SK-N-SH treated with all-trans-retinoic acid at 6 μM for 48 hours (cell line): ENCODE data around the gene PRMT5.

Experiments used
- ATAC-seq: fragments of 200-7000 bp; cut with Tn5 transposase; 3 replicates; pipeline ENCODE4 v1.9.1; 2020; ENCODE audit warnings: mild to moderate bottlenecking, moderate library complexity
- ARNTL ChIP-seq: fragments of 450-650 bp; formaldehyde crosslinking; IDR thresholded peaks from 2 replicates; pipeline ENCODE4 v1.5.0; 2020; ENCODE audit warnings: low read depth, mild to moderate bottlenecking, moderate library complexity, borderline replicate concordance
- BACH2 ChIP-seq: fragments of 250-450 bp; sonication (Bioruptor Pico); IDR thresholded peaks from 2 replicates; pipeline ENCODE4 v1.9.0; 2021; ENCODE audit warnings: mild to moderate bottlenecking, borderline replicate concordance
- CSDC2 ChIP-seq: fragments of 250-450 bp; sonication (Bioruptor Pico); IDR thresholded peaks from 2 replicates; pipeline ENCODE4 v1.5.0; 2020; ENCODE audit warnings: mild to moderate bottlenecking, moderate library complexity
- ESRRG ChIP-seq: fragments of 250-450 bp; sonication (Bioruptor Pico); IDR thresholded peaks from 2 replicates; pipeline ENCODE4 v1.6.1; 2021; ENCODE audit warnings: mild to moderate bottlenecking
- GLIS3 ChIP-seq: fragments of 250-450 bp; sonication (Bioruptor Pico); IDR thresholded peaks from 2 replicates; pipeline ENCODE4 v1.5.0; 2020; ENCODE audit warnings: mild to moderate bottlenecking, moderate library complexity
- ISL1 ChIP-seq: fragments of 250-450 bp; sonication (Bioruptor Pico); IDR thresholded peaks from 2 replicates; pipeline ENCODE4 v2.1.2; 2022; ENCODE audit warnings: mild to moderate bottlenecking, moderate library complexity
- OSR1 ChIP-seq: fragments of 250-450 bp; sonication (Bioruptor Pico); IDR thresholded peaks from 2 replicates; pipeline ENCODE4 v1.8.0; 2022; ENCODE audit warnings: moderate library complexity, mild to moderate bottlenecking, inconsistent platforms
- PPARA ChIP-seq: fragments of 250-450 bp; sonication (Bioruptor Pico); IDR thresholded peaks from 2 replicates; pipeline ENCODE4 v1.5.0; 2020; ENCODE audit warnings: mild to moderate bottlenecking, borderline replicate concordance
- RARB ChIP-seq: fragments of 250-450 bp; sonication (Bioruptor Pico); IDR thresholded peaks from 2 replicates; pipeline ENCODE4 v1.8.0; 2021; ENCODE audit warnings: mild to moderate bottlenecking, moderate library complexity
- SNAI2 ChIP-seq: fragments of 250-450 bp; sonication (Bioruptor Pico); IDR thresholded peaks from 2 replicates; pipeline ENCODE4 v1.5.0; 2020; ENCODE audit warnings: mild to moderate bottlenecking, moderate library complexity
- TCF4 ChIP-seq: fragments of 250-450 bp; sonication (Bioruptor Pico); IDR thresholded peaks from 2 replicates; pipeline ENCODE4 v1.8.0; 2021; ENCODE audit warnings: mild to moderate bottlenecking, moderate library complexity, borderline replicate concordance
- TOX ChIP-seq: fragments of 250-450 bp; sonication (Bioruptor Pico); IDR thresholded peaks from 2 replicates; pipeline ENCODE4 v1.8.0; 2021; ENCODE audit warnings: mild to moderate bottlenecking, moderate library complexity, borderline replicate concordance
- ZC3H10 ChIP-seq: fragments of 250-450 bp; sonication (Bioruptor Pico); IDR thresholded peaks from 2 replicates; pipeline ENCODE4 v1.5.1; 2021; ENCODE audit warnings: mild to moderate bottlenecking, moderate library complexity
- ZFP3 ChIP-seq: fragments of 250-450 bp; sonication (Bioruptor Pico); IDR thresholded peaks from 2 replicates; pipeline ENCODE4 v1.5.0; 2020; ENCODE audit warnings: mild to moderate bottlenecking, moderate library complexity
- ZNF565 ChIP-seq: fragments of 450-650 bp; formaldehyde crosslinking; conservative IDR thresholded peaks from 2 replicates; pipeline ENCODE4 v1.5.0; 2020; ENCODE audit warnings: low read depth, mild to moderate bottlenecking, moderate library complexity
- ZNF70 ChIP-seq: fragments of 450-650 bp; formaldehyde crosslinking; IDR thresholded peaks from 2 replicates; pipeline ENCODE4 v1.5.0; 2020; ENCODE audit warnings: mild to moderate bottlenecking, moderate library complexity
- ZNF8 ChIP-seq: fragments of 450-650 bp; formaldehyde crosslinking; IDR thresholded peaks from 2 replicates; pipeline ENCODE4 v1.5.0; 2020; ENCODE audit warnings: mild to moderate bottlenecking, moderate library complexity
- TF ChIP-seq, protein P1 (sequence below): fragments of 250-450 bp; sonication (Bioruptor Pico); IDR thresholded peaks from 2 replicates; pipeline ENCODE4 v1.5.0; 2020; ENCODE audit warnings: mild to moderate bottlenecking, moderate library complexity
- TF ChIP-seq, protein P2 (sequence below): fragments of 250-450 bp; sonication (Bioruptor Pico); IDR thresholded peaks from 2 replicates; pipeline ENCODE4 v1.5.1; 2021; ENCODE audit warnings: mild to moderate bottlenecking, moderate library complexity
- TF ChIP-seq, protein P3 (sequence below): fragments of 250-450 bp; sonication (Bioruptor Pico); IDR thresholded peaks from 2 replicates; pipeline ENCODE4 v1.5.1; 2020; ENCODE audit warnings: low read depth, mild to moderate bottlenecking, moderate library complexity
- TF ChIP-seq, protein P4 (sequence below): fragments of 250-450 bp; sonication (Bioruptor Pico); IDR thresholded peaks from 2 replicates; pipeline ENCODE4 v1.8.0; 2020; ENCODE audit warnings: mild to moderate bottlenecking, moderate library complexity, borderline replicate concordance
- TF ChIP-seq, protein P5 (sequence below): fragments of 250-450 bp; sonication (Bioruptor Pico); IDR thresholded peaks from 2 replicates; pipeline ENCODE4 v1.8.0; 2021; ENCODE audit warnings: low read depth, mild to moderate bottlenecking, moderate library complexity, borderline replicate concordance

Gene PRMT5

DNA sequence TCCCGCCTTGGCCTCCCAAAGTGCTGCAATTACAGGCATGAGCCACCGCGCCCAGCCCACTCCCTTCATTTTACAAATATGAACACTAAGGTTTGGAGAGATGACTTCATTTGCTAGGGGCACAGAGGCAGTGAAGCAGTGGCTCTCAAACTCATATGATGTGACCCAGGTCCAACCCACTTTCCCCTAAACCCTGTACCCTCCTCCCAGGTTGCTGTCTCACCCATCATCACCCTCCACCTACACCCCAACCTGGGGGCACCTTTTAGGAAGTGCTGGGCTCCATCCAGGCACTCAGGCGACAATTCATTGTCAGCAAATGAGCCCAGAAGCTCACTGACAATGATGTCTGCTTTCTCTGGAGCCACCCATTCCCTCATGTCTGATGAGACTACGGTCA lies 5.4 kb downstream of the PRMT5 start (continued):
- TF ChIP-seq, protein P1, sequence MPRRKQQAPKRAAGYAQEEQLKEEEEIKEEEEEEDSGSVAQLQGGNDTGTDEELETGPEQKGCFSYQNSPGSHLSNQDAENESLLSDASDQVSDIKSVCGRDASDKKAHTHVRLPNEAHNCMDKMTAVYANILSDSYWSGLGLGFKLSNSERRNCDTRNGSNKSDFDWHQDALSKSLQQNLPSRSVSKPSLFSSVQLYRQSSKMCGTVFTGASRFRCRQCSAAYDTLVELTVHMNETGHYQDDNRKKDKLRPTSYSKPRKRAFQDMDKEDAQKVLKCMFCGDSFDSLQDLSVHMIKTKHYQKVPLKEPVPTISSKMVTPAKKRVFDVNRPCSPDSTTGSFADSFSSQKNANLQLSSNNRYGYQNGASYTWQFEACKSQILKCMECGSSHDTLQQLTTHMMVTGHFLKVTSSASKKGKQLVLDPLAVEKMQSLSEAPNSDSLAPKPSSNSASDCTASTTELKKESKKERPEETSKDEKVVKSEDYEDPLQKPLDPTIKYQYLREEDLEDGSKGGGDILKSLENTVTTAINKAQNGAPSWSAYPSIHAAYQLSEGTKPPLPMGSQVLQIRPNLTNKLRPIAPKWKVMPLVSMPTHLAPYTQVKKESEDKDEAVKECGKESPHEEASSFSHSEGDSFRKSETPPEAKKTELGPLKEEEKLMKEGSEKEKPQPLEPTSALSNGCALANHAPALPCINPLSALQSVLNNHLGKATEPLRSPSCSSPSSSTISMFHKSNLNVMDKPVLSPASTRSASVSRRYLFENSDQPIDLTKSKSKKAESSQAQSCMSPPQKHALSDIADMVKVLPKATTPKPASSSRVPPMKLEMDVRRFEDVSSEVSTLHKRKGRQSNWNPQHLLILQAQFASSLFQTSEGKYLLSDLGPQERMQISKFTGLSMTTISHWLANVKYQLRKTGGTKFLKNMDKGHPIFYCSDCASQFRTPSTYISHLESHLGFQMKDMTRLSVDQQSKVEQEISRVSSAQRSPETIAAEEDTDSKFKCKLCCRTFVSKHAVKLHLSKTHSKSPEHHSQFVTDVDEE = no peak
- TF ChIP-seq, protein P2, sequence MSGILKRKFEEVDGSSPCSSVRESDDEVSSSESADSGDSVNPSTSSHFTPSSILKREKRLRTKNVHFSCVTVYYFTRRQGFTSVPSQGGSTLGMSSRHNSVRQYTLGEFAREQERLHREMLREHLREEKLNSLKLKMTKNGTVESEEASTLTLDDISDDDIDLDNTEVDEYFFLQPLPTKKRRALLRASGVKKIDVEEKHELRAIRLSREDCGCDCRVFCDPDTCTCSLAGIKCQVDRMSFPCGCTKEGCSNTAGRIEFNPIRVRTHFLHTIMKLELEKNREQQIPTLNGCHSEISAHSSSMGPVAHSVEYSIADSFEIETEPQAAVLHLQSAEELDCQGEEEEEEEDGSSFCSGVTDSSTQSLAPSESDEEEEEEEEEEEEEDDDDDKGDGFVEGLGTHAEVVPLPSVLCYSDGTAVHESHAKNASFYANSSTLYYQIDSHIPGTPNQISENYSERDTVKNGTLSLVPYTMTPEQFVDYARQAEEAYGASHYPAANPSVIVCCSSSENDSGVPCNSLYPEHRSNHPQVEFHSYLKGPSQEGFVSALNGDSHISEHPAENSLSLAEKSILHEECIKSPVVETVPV (CRISPR knock-in tag) = no peak
- TF ChIP-seq TCF4 (CRISPR knock-in tag) (no peak), SNAI2 (CRISPR knock-in tag) (no peak), ESRRG (CRISPR knock-in tag) (no peak), ISL1 (no peak), CSDC2 (CRISPR knock-in tag) (no peak), ZC3H10 (CRISPR knock-in tag) (no peak)

DNA sequence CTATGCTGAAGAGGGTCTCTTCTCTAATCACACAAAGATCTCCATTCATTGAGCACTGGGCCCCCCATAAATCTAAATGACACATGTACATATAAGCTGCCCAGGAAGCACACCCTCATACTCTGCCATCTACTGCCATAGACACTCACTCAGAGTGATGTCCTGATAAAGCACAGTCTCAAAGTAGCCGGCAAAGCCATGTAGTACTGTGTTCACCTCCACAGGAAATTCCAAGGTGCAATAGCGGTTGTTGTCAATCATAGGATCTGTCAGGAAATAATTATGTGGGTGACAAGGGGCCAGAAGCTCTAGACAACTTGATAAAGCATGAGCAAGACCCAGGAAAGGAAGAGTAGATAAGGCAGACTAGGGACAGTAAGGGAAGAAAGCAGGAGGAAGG lies 6.9 kb downstream of the PRMT5 start:
- no peak for ATAC-seq
- no peak for TF ChIP-seq CSDC2 (CRISPR knock-in tag)
- no peak for TF ChIP-seq BACH2
- no peak for TF ChIP-seq TOX
- TF ChIP-seq ESRRG (CRISPR knock-in tag) = no peak
- no peak for TF ChIP-seq RARB
- TF ChIP-seq ZNF565 (CRISPR knock-in tag) = no peak
- no peak for TF ChIP-seq SNAI2 (CRISPR knock-in tag)
- no peak for TF ChIP-seq GLIS3 (CRISPR knock-in tag)
- TF ChIP-seq ZNF70 (CRISPR knock-in tag) = no peak
- TF ChIP-seq ISL1 = no peak
- TF ChIP-seq, protein P2 (CRISPR knock-in tag) = no peak
- no peak for TF ChIP-seq TCF4 (CRISPR knock-in tag)
- TF ChIP-seq OSR1 = no peak
- TF ChIP-seq PPARA = no peak
- TF ChIP-seq ZFP3 (CRISPR knock-in tag) = no peak

DNA sequence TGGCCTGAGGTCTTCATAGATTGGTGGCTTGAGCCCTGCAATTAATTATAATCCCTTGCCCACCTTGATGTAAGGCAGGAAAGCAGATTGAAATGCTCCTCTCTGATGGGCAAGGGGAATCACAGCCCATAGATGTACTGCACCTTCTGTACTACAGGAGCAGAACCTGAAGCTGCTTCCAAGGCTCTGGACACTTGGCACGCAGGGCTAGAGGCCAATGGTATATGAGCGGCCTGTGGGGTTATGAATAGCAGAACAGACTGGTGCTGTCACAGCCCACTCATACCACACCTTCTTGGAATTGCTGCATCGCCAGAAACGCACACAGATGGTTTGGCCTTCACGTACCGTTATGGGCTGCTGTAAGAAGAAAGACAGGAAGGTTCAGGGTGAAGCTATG lies 8.5 kb downstream of the PRMT5 start:
- no peak for ATAC-seq
- TF ChIP-seq, protein P3, sequence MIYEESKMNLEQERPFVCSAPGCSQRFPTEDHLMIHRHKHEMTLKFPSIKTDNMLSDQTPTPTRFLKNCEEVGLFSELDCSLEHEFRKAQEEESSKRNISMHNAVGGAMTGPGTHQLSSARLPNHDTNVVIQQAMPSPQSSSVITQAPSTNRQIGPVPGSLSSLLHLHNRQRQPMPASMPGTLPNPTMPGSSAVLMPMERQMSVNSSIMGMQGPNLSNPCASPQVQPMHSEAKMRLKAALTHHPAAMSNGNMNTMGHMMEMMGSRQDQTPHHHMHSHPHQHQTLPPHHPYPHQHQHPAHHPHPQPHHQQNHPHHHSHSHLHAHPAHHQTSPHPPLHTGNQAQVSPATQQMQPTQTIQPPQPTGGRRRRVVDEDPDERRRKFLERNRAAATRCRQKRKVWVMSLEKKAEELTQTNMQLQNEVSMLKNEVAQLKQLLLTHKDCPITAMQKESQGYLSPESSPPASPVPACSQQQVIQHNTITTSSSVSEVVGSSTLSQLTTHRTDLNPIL (CRISPR knock-in tag) = no peak
- no peak for TF ChIP-seq ZFP3 (CRISPR knock-in tag)
- no peak for TF ChIP-seq BACH2
- TF ChIP-seq, protein P4, sequence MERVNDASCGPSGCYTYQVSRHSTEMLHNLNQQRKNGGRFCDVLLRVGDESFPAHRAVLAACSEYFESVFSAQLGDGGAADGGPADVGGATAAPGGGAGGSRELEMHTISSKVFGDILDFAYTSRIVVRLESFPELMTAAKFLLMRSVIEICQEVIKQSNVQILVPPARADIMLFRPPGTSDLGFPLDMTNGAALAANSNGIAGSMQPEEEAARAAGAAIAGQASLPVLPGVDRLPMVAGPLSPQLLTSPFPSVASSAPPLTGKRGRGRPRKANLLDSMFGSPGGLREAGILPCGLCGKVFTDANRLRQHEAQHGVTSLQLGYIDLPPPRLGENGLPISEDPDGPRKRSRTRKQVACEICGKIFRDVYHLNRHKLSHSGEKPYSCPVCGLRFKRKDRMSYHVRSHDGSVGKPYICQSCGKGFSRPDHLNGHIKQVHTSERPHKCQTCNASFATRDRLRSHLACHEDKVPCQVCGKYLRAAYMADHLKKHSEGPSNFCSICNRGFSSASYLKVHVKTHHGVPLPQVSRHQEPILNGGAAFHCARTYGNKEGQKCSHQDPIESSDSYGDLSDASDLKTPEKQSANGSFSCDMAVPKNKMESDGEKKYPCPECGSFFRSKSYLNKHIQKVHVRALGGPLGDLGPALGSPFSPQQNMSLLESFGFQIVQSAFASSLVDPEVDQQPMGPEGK (CRISPR knock-in tag) = no peak
- TF ChIP-seq TCF4 (CRISPR knock-in tag) = no peak
- TF ChIP-seq, protein P5, sequence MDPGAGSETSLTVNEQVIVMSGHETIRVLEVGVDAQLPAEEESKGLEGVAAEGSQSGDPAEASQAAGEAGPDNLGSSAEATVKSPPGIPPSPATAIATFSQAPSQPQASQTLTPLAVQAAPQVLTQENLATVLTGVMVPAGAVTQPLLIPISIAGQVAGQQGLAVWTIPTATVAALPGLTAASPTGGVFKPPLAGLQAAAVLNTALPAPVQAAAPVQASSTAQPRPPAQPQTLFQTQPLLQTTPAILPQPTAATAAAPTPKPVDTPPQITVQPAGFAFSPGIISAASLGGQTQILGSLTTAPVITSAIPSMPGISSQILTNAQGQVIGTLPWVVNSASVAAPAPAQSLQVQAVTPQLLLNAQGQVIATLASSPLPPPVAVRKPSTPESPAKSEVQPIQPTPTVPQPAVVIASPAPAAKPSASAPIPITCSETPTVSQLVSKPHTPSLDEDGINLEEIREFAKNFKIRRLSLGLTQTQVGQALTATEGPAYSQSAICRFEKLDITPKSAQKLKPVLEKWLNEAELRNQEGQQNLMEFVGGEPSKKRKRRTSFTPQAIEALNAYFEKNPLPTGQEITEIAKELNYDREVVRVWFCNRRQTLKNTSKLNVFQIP (CRISPR knock-in tag) = no peak
- no peak for TF ChIP-seq ZNF8 (CRISPR knock-in tag)
- TF ChIP-seq TOX = no peak
- TF ChIP-seq RARB = no peak
- TF ChIP-seq OSR1 = no peak
- TF ChIP-seq, protein P2 (CRISPR knock-in tag) = no peak
- no peak for TF ChIP-seq GLIS3 (CRISPR knock-in tag)
- TF ChIP-seq ZC3H10 (CRISPR knock-in tag) = no peak
- TF ChIP-seq ARNTL (CRISPR knock-in tag) = no peak
- no peak for TF ChIP-seq PPARA
- TF ChIP-seq ZNF70 (CRISPR knock-in tag) = no peak
- TF ChIP-seq SNAI2 (CRISPR knock-in tag) = no peak
- TF ChIP-seq ESRRG (CRISPR knock-in tag) = no peak
